DMS79 treated with DMSO at 0.1 percent for 48 hours (cell line): ENCODE data around the gene TRAPPC11.
"Not testable (repeated sequence)": the region's sequence is repeated elsewhere in the genome, so short reads cannot be mapped to it uniquely, and the experiment has no call there.

Source experiments
- DNase-seq: peaks from one replicate; lab custom pipeline; 2025; lab: John Stamatoyannopoulos, UW

The TRAPPC11 gene

GRCh38 chr4:183659029-183659871 lies at the start of gene TRAPPC11, which contains the start of gene RWDD4:
Gene TRAPPC11, plus strand, starts transcription at chr4:183659293. Its CDS starts 4,575 bp downstream, at chr4:183663868.
Gene RWDD4, minus strand, starts transcription at chr4:183659185. Its CDS starts 233 bp downstream, at chr4:183658952.
- peak; percentile 82 for DNase-seq

- no peak for DNase-seq
Observed at GRCh38 chr4:183610033-183610432, 49.1 kb upstream of the TRAPPC11 start.

GRCh38 chr4:183610613-183611012 lies 48.5 kb upstream of the TRAPPC11 start:
- no peak for DNase-seq

- DNase-seq = no peak
Observed at GRCh38 chr4:183611210-183611830, 47.8 kb upstream of the TRAPPC11 start.

GRCh38 chr4:183612329-183613250 lies 46.5 kb upstream of the TRAPPC11 start:
- no peak for DNase-seq

GRCh38 chr4:183617075-183617474 lies 42.0 kb upstream of the TRAPPC11 start:
- no peak for DNase-seq

- DNase-seq = no peak
Observed at GRCh38 chr4:183618681-183619080, 40.4 kb upstream of the TRAPPC11 start.

GRCh38 chr4:183620421-183620820 lies 38.7 kb upstream of the TRAPPC11 start:
- no peak for DNase-seq

- DNase-seq = no peak
Observed at GRCh38 chr4:183621875-183622274, 37.2 kb upstream of the TRAPPC11 start.

GRCh38 chr4:183624548-183624947 lies 34.5 kb upstream of the TRAPPC11 start:
- DNase-seq = no peak

- no peak for DNase-seq
Observed at GRCh38 chr4:183626168-183626567, 32.9 kb upstream of the TRAPPC11 start.

GRCh38 chr4:183627286-183627685 lies 31.8 kb upstream of the TRAPPC11 start:
- not testable (repeated sequence) for DNase-seq

- DNase-seq = no peak
Observed at GRCh38 chr4:183627979-183628588, 31.0 kb upstream of the TRAPPC11 start.

- DNase-seq = no peak
Observed at GRCh38 chr4:183631577-183632198, 27.4 kb upstream of the TRAPPC11 start.

GRCh38 chr4:183632689-183633088 lies 26.4 kb upstream of the TRAPPC11 start:
- DNase-seq = no peak

- no peak for DNase-seq
Observed at GRCh38 chr4:183633476-183634400, 25.4 kb upstream of the TRAPPC11 start.

GRCh38 chr4:183635321-183635720 lies 23.8 kb upstream of the TRAPPC11 start:
- no peak for DNase-seq

GRCh38 chr4:183635741-183636140 lies 23.4 kb upstream of the TRAPPC11 start:
- DNase-seq = no peak

GRCh38 chr4:183636503-183636902 lies 22.6 kb upstream of the TRAPPC11 start:
- no peak for DNase-seq

- DNase-seq = no peak
Observed at GRCh38 chr4:183636923-183637322, 22.2 kb upstream of the TRAPPC11 start.
